Measurements from ENCODE around the gene HTR2B.

Gene HTR2B

DNA sequence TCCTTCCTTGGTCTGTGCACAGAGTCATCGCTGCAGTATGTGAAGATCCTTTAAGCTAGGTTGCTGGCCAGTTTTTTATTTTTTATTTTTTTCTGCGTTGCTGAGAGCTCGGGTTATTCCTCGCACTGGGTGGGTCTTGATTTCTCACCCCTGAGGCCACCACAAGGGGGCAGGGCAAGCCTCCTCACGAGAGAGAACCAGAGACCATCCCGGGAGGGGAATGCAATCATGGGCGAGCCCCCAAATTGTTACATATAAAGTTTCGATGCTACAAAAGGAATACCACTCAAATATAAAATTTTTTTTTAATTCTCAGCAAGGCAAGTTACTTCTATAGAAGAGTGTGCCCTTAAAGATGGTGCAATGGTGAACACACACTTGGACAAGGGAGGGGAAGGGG, 24.9 kb downstream of the HTR2B start:
- no peaks in the 10 kb centered on the region for H3K27me3 ChIP-seq (replicated peaks; ENCODE audit: control insufficient read depth, insufficient read depth, low read length)
- H3K36me3 ChIP-seq (ENCODE audit: control insufficient read depth, insufficient read depth, low read length): peaks cover 3% of the 10 kb centered on the region

DNA sequence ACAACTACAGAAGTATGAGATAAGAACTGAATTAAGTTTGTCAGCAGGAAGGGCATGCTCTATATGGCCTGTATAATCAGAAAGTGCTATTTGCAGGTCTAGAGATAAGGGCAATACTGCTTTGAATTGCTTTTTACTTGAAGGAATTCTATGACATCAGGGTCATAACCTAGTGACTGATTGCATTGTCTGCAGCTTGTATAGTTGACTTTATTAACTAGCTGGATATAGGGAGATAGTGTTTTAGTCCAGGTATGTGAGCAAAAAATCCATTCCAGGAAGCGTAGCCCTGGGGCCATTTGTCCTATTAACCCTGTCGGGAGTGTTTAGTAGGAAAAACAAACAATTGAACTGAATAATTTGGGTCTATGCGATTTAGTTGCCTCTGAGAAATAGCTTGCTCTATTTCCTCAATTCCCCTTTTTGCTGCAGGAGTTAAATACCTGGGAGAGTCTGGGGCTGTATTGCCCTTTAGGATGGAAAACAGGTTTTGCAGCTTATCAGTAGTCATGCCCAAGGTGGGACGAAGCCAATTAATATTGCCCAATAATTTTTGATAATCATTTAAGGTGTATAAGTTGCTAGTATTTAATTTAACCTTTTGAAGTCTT, 30.0 kb downstream of the HTR2B start:
- no peak for DNase-seq (ENCODE audit: extremely low read depth, insufficient read length)
- Histone ChIP-seq H3K4me3 (replicated peaks; ENCODE audit: low read depth, low read length) (no peak overlapping the region), H3K27me3 (replicated peaks; ENCODE audit: control insufficient read depth, insufficient read depth, low read length) (no peaks in the 10 kb centered on the region), H3K36me3 (ENCODE audit: control insufficient read depth, insufficient read depth, low read length) (peaks cover 3% of the 10 kb centered on the region)
- TF ChIP-seq, protein P1, sequence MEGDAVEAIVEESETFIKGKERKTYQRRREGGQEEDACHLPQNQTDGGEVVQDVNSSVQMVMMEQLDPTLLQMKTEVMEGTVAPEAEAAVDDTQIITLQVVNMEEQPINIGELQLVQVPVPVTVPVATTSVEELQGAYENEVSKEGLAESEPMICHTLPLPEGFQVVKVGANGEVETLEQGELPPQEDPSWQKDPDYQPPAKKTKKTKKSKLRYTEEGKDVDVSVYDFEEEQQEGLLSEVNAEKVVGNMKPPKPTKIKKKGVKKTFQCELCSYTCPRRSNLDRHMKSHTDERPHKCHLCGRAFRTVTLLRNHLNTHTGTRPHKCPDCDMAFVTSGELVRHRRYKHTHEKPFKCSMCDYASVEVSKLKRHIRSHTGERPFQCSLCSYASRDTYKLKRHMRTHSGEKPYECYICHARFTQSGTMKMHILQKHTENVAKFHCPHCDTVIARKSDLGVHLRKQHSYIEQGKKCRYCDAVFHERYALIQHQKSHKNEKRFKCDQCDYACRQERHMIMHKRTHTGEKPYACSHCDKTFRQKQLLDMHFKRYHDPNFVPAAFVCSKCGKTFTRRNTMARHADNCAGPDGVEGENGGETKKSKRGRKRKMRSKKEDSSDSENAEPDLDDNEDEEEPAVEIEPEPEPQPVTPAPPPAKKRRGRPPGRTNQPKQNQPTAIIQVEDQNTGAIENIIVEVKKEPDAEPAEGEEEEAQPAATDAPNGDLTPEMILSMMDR (IDR thresholded peaks at IDR 0.05; ENCODE audit: insufficient read depth, low read length, poor library complexity, severe bottlenecking): no peak

More for the DNA sequence above, 24.9 kb downstream of the HTR2B start:
- TF ChIP-seq, protein P1 (IDR thresholded peaks at IDR 0.05; ENCODE audit: insufficient read depth, low read length, poor library complexity, severe bottlenecking): no peak
- no peak overlapping the region for H3K4me3 ChIP-seq (replicated peaks; ENCODE audit: low read depth, low read length)
- no peak for DNase-seq (ENCODE audit: extremely low read depth, insufficient read length)

DNA sequence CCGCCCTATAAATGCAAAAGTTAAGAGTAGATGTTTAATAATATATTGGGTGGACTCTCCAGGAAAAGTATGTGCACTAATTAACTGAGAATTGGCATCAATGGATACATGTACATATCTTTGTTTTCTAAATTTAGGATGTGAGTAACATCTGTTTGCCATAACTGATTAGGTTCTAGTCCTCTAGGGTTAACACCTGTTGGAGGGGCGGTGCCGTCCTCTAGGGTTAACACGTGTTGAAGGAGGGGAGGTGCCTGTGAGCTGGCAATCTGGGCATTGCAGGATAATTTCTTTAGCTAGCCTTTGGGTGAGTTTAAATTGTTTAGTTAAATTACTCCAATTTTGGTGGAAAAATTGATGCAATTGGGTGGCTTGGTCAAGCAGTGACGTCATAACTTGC, 30.9 kb downstream of the HTR2B start:
- H3K36me3 ChIP-seq (ENCODE audit: control insufficient read depth, insufficient read depth, low read length): peaks cover 2% of the 10 kb centered on the region
- no peak for DNase-seq (ENCODE audit: extremely low read depth, insufficient read length)
- TF ChIP-seq, protein P1 (IDR thresholded peaks at IDR 0.05; ENCODE audit: insufficient read depth, low read length, poor library complexity, severe bottlenecking): no peak
- H3K27me3 ChIP-seq (replicated peaks; ENCODE audit: control insufficient read depth, insufficient read depth, low read length): no peaks in the 10 kb centered on the region
- H3K4me3 ChIP-seq (replicated peaks; ENCODE audit: low read depth, low read length): no peak overlapping the region

DNA sequence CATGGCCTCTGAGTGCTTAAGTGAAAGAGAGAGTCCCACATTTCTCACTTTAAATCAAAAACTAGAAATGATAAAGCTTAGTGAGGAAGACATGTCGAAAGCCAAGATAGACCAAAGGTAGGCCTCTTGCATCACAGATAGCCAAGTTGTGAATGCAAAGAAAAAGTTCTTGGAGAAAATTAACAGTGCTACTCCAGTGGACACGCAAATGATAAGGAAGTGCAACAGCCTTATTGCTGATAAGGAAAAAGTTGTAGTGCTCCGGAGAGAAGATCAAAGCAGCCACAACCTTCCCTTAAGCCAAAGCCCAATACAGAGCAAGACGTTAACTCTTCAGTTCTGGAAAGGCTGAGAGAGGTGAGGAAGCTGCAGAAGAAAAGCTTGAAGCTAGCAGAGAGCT, 36.1 kb downstream of the HTR2B start:
- H3K36me3 ChIP-seq (ENCODE audit: control insufficient read depth, insufficient read depth, low read length): peaks cover 8% of the 10 kb centered on the region
- DNase-seq (ENCODE audit: extremely low read depth, insufficient read length): no peak
- TF ChIP-seq, protein P1 (IDR thresholded peaks at IDR 0.05; ENCODE audit: insufficient read depth, low read length, poor library complexity, severe bottlenecking): no peak

DNA sequence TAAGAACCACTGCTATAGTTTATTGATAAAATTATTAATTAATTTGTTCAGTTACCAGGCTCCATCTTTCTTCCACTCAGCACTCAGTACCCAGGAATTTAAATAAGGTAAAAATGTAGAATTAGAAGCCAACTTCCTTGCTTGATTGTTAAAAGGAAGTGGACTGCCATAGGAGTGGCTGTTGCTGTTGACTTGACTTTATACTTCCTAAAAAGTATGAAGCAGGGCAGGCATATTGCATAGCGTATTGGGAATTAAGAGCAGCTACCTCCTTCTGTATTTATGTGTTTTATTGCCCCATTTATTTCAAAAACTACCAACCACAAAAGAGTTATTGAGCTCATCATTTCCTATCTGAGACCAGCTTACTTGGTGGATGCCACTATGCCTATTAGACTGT, 40.3 kb downstream of the HTR2B start:
- DNase-seq (ENCODE audit: extremely low read depth, insufficient read length): no peak
- H3K4me3 ChIP-seq (replicated peaks; ENCODE audit: low read depth, low read length): no peak overlapping the region
- TF ChIP-seq, protein P1 (IDR thresholded peaks at IDR 0.05; ENCODE audit: insufficient read depth, low read length, poor library complexity, severe bottlenecking): no peak
- H3K36me3 ChIP-seq (ENCODE audit: control insufficient read depth, insufficient read depth, low read length): peaks cover 15% of the 10 kb centered on the region
- no peaks in the 10 kb centered on the region for H3K27me3 ChIP-seq (replicated peaks; ENCODE audit: control insufficient read depth, insufficient read depth, low read length)

More for the DNA sequence above, 36.1 kb downstream of the HTR2B start:
- H3K27me3 ChIP-seq (replicated peaks; ENCODE audit: control insufficient read depth, insufficient read depth, low read length): no peaks in the 10 kb centered on the region
- no peak overlapping the region for H3K4me3 ChIP-seq (replicated peaks; ENCODE audit: low read depth, low read length)
